ENCODE results near the gene SDR9C7. TPM values are rescaled to one million over a fixed set of nuclear protein-coding genes. Genes with fewer than 3 reads are reported as not detected.
"Not testable (repeated sequence)": the region's sequence is repeated elsewhere in the genome, so short reads cannot be mapped to it uniquely, and the experiment has no call there.

Gene SDR9C7
- total RNA-seq, 1 donor: not detected

- no peaks in the 10 kb centered on the region for H3K9me3 ChIP-seq (ENCODE audit: low read depth, low read length)
- no peaks in the 10 kb centered on the region for H3K27me3 ChIP-seq (ENCODE audit: insufficient read depth, low read length)
- no peak within 1 kb of the TSS for H3K4me3 ChIP-seq (ENCODE audit: low read length)
- H3K4me1 ChIP-seq (ENCODE audit: insufficient read depth, low read length): peaks cover 5% of the 10 kb centered on the region
Observed at GRCh38 chr12:56957229-56958052, 23.2 kb upstream of the SDR9C7 start, which contains the start of gene RDH16. Gene RDH16, minus strand, starts transcription at chr12:56957608. Its CDS starts 146 bp downstream, at chr12:56957462.

GRCh38 chr12:56955631-56956256, 21.5 kb upstream of the SDR9C7 start:
- H3K27me3 ChIP-seq (ENCODE audit: insufficient read depth, low read length): no peaks in the 10 kb centered on the region
- peaks cover 5% of the 10 kb centered on the region for H3K4me1 ChIP-seq (ENCODE audit: insufficient read depth, low read length)
- H3K9me3 ChIP-seq (ENCODE audit: low read depth, low read length): no peaks in the 10 kb centered on the region
- H3K4me3 ChIP-seq (ENCODE audit: low read length): no peak overlapping the region

GRCh38 chr12:56954958-56955355, 20.7 kb upstream of the SDR9C7 start:
- peaks cover 5% of the 10 kb centered on the region for H3K4me1 ChIP-seq (ENCODE audit: insufficient read depth, low read length)
- no peaks in the 10 kb centered on the region for H3K27me3 ChIP-seq (ENCODE audit: insufficient read depth, low read length)
- H3K9me3 ChIP-seq (ENCODE audit: low read depth, low read length): no peaks in the 10 kb centered on the region
- H3K4me3 ChIP-seq (ENCODE audit: low read length): no peak overlapping the region

- no peaks in the 10 kb centered on the region for H3K27me3 ChIP-seq (ENCODE audit: insufficient read depth, low read length)
- no peak overlapping the region for H3K4me3 ChIP-seq (ENCODE audit: low read length)
- no peaks in the 10 kb centered on the region for H3K9me3 ChIP-seq (ENCODE audit: low read depth, low read length)
- peaks cover 5% of the 10 kb centered on the region for H3K4me1 ChIP-seq (ENCODE audit: insufficient read depth, low read length)
Observed at GRCh38 chr12:56954057-56954957, 20.1 kb upstream of the SDR9C7 start.

DNA sequence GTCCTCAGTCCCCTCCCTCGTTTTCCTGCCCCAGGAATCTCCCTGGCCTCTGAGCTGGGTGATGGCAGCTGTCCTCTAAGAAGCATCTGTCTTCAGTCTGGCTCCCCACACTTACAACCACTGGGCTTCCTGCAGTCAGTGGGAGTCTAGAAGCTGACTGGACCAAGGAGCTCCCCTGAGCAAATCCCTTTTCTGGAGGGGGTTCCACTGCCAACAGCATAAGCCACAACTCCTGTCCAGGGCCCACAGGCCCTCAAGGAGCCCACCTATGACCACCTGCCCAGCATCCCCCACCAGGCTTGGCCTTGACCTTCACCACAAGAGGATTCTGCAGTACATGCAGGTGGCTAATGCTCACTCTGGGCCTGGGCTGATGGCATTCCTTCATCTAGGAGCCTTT, 19.1 kb upstream of the SDR9C7 start:
- Histone ChIP-seq H3K27me3 (ENCODE audit: insufficient read depth, low read length) (no peaks in the 10 kb centered on the region), H3K4me1 (ENCODE audit: insufficient read depth, low read length) (peaks cover 5% of the 10 kb centered on the region), H3K9me3 (ENCODE audit: low read depth, low read length) (no peaks in the 10 kb centered on the region)

DNA sequence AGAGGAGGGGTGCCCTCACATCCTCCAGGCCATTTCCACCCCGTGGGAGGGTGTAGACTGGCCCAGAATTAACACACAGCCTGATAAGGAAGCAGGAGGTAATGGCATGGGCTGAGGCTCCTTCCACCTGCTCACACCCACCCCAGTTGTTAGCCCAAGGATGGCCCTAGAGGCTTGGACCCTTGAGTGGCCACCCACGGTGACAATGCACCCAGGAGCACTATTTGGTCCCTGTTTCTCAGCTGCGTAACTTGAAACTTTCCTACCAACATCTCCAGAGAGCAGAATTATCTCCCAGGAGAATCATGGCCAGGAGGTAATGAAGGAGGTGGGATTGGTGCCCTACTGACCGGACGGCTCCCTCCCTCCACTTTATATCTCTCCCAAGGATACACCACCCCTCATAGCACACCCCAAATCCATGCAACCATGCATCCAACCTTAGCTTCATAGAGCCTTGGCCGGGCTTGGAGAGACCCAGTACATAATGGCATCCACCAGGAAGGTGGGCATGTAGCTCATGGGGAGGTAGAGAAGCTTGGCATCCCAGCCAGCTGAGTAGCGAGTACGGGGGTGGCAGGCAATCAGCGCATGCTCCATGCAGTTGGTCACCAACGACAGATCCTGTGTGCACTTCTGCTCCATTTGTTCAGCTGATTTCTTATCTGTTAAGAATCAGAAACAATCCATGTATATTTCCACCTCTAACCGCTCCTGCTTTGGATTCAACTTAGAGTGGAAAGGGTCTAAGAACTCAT, 17.6 kb upstream of the SDR9C7 start:
- no peaks in the 10 kb centered on the region for H3K27me3 ChIP-seq (ENCODE audit: insufficient read depth, low read length)
- H3K9me3 ChIP-seq (ENCODE audit: low read depth, low read length): no peaks in the 10 kb centered on the region
- no peak overlapping the region for H3K4me3 ChIP-seq (ENCODE audit: low read length)
- peaks cover 5% of the 10 kb centered on the region for H3K4me1 ChIP-seq (ENCODE audit: insufficient read depth, low read length)

More for the DNA sequence above, 19.1 kb upstream of the SDR9C7 start:
- no peak overlapping the region for H3K4me3 ChIP-seq (ENCODE audit: low read length)

- no peaks in the 10 kb centered on the region for H3K27me3 ChIP-seq (ENCODE audit: insufficient read depth, low read length)
Observed at GRCh38 chr12:56948881-56949280, 14.7 kb upstream of the SDR9C7 start.

DNA sequence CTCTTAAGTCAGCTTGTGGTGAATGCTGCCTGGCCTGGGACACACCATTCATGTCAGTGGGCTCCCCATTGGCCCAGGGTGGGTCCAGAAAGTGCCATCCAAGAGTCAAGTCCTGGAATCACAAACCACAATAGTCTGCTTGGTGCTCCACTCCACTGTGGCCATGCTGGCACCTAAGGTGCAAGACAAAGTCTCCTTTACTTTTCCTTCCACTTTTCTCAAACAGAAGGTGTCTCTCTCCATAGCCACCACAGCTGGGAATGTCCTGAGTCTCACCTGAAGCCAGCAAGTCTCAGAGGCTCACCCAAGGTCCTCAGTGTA, 14.2 kb upstream of the SDR9C7 start:
- Histone ChIP-seq H3K9me3 (ENCODE audit: low read depth, low read length) (no peaks in the 10 kb centered on the region), H3K4me1 (ENCODE audit: insufficient read depth, low read length) (no peaks in the 10 kb centered on the region), H3K27me3 (ENCODE audit: insufficient read depth, low read length) (no peaks in the 10 kb centered on the region), H3K4me3 (ENCODE audit: low read length) (no peak overlapping the region)

More at GRCh38 chr12:56948881-56949280, 14.7 kb upstream of the SDR9C7 start:
- Histone ChIP-seq H3K4me1 (ENCODE audit: insufficient read depth, low read length) (no peaks in the 10 kb centered on the region), H3K9me3 (ENCODE audit: low read depth, low read length) (no peaks in the 10 kb centered on the region), H3K4me3 (ENCODE audit: low read length) (no peak overlapping the region)

- Histone ChIP-seq H3K4me1 (ENCODE audit: insufficient read depth, low read length) (no peaks in the 10 kb centered on the region), H3K4me3 (ENCODE audit: low read length) (no peak overlapping the region), H3K27me3 (ENCODE audit: insufficient read depth, low read length) (no peaks in the 10 kb centered on the region), H3K9me3 (ENCODE audit: low read depth, low read length) (no peaks in the 10 kb centered on the region)
Observed at GRCh38 chr12:56947633-56948456, 13.6 kb upstream of the SDR9C7 start.

DNA sequence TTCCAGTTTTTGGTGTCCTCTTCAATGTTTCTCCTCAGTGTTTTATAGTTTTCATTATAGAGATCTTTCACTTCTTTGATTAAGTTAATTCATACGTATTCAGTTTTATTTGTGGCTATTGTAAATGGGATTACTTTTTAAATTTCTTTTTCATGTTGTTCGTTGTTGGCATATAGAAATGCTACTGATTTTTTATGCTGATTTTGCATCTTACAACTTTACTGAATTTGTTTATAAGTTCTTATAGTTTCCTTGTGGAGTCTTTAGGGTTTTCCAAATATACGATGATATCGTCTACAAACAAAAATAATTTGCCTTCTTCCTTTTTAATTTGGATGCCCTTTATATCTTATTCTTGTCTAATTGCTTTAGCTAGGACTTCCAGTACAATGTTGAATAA, 9.7 kb upstream of the SDR9C7 start:
- Histone ChIP-seq H3K27me3 (ENCODE audit: insufficient read depth, low read length) (no peaks in the 10 kb centered on the region), H3K9me3 (ENCODE audit: low read depth, low read length) (no peaks in the 10 kb centered on the region), H3K4me1 (ENCODE audit: insufficient read depth, low read length) (peaks cover 7% of the 10 kb centered on the region), H3K4me3 (ENCODE audit: low read length) (no peak overlapping the region)

GRCh38 chr12:56943374-56943773, 9.2 kb upstream of the SDR9C7 start:
- H3K4me1 ChIP-seq (ENCODE audit: insufficient read depth, low read length); H3K27me3 ChIP-seq (ENCODE audit: insufficient read depth, low read length); H3K9me3 ChIP-seq (ENCODE audit: low read depth, low read length); H3K4me3 ChIP-seq (ENCODE audit: low read length): not testable (repeated sequence)

DNA sequence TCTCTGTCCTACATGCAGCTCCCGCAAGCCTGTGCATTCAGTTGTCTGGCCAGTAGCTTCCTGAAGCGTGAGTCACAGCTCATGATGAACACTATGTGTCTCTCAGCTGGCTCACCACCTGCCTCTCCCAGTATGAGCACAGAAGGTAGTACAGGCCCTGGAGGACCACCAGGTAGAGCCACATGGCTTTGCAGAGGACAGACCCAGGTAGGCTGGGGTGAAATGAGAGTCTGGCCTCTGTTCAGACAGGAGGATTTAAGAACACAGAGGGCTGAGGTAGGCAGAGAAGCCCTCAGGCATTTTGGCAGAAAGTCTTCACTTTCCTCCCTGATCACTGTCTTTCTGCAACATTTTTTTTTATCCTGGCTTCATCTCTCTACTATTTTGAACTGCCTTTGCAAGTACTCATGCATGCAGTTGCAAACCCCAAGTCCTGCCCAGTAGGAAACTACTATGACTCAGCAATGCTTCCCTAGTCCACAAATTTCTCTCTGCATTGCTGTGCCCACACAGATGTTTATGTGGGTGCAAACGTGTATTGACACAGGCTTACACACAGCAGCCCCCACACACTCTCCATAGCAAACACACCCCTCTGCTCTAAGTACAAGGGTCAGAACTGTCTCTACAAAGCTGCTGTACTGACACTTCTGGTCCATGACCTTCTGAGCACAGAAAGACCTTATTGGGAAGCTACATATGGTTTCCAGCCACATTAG, 7.2 kb upstream of the SDR9C7 start:
- H3K4me3 ChIP-seq (ENCODE audit: low read length): no peak overlapping the region
- peaks cover 7% of the 10 kb centered on the region for H3K4me1 ChIP-seq (ENCODE audit: insufficient read depth, low read length)
- H3K27me3 ChIP-seq (ENCODE audit: insufficient read depth, low read length): no peaks in the 10 kb centered on the region
- H3K9me3 ChIP-seq (ENCODE audit: low read depth, low read length): no peaks in the 10 kb centered on the region

- H3K4me1 ChIP-seq (ENCODE audit: insufficient read depth, low read length); H3K9me3 ChIP-seq (ENCODE audit: low read depth, low read length); H3K4me3 ChIP-seq (ENCODE audit: low read length); H3K27me3 ChIP-seq (ENCODE audit: insufficient read depth, low read length): not testable (repeated sequence)
Observed at GRCh38 chr12:56940942-56941298, 6.7 kb upstream of the SDR9C7 start.

Data from mononuclear cell (primary cell).